Activated effector memory CD4-positive, alpha-beta T cell treated with Interleukin-2 at 50 U/mL for 16 hours (primary cell): Measurements from ENCODE around the gene SYT15.
"Not testable (repeated sequence)": the region's sequence is repeated elsewhere in the genome, so short reads cannot be mapped to it uniquely, and the experiment has no call there.

Source experiments
- DNase-seq: peaks from one replicate; pipeline ENCODE4 v3.0.0-alpha.2; 2020

Gene SYT15

DNA sequence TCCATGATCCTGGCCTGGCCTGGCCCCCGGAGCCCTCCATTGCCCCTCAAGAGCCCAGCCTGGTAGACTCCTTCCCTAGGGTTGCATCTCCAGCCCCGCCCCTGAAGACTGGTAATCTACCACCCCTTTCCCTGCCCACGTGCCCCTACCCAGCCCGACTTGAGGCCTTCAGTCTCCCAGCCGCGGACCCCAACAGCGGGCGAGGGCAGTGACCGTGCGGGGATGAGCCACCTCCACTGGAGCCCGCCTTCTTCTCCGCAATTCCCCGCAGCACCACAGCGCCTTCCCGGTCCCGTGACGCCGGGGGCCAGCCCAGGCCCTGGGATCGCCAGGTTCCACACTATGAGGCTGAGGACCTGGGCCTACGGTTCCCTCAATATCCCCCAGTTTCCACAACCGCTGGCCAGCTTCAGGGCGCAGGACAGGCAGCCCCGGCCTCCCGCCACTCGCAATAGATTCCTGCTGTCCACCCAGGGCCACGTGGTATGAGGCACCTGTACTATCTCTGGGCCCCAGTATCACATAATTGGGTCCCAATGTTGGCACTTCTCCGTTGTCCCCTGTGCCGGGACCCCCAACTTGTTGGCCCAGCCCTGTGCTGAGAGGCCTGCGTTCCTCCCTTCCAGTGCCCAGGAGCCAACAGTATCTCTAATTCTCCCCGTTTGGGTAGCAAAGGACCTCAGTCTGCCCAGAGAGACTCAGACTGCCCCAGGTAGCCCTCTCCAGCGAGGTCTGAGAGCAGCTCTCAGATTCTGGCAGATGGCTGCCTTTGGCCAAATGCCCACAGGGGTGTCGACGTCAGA, 21.4 kb upstream of the SYT15 start:
- no peak for DNase-seq

DNA sequence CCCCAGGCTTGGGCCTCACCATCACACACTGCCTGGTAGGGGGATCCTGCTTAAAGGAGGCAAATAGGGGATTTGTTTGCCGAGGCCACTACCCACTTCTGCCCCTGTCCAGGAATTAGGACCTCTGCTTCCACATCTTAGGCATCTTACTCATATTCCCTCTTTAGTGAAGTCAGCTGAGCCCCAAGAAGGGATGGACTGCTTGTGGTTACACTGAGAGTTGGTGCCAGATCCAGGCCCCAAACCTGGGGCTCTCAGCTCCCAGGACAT, 20.9 kb upstream of the SYT15 start:
- no peak for DNase-seq

DNA sequence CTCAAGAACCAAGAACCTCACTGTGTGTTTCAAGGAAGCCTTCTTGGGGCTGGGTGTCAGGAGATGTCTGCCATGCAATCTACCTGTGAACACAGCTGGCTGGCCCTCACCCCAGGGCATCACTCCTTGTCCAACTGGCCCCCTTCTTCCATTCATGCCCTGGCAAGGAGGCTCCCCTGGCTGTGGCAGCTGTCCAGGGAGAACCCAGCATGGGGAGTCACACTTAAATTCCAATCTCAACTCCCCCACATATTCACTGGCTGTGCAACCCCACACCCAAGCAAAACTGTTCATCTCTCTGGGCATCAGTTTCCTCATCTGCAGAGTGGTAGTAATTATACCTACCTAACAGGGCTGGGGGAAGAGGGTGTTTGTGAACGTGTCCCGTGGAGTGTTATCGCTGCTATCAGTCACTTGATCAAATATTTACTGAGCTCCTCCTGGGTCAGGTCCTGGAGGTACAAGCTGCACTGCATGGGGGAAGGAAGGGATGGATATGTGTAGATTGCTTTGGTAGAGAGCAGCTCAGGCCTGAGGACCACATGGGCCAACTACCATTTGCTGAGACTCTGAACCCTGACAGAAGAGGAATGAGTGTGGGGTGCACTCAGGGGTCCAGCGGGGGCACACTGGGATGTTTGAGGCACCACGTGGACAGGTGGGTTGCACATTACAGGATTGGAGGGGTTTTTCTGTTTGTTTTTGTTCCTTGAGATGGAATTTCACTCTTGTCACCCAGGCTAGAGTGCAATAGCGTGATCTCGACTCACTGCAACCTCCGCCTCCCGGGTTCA, 20.3 kb upstream of the SYT15 start:
- no peak for DNase-seq

GRCh38 chr10:46559231-46559671, 19.7 kb upstream of the SYT15 start:
- no peak for DNase-seq

DNA sequence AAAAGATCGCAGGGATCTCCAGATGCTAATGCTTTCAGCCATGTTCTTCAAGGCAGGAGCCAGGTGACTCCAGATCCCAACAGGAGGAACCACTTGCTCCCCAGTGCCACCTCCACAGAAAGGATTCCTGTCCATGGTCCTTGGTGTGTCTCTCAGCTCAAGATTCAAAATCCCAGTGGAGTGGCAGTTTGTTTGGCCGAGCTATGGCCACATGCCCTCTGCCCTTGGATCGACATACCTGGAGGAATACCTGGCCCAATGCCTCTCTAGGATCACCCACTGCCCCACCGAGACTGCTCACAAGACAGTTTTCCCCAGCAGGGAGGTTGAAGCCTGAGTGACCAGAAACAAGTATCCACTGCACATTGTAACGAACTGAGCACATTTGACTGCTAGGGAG, 18.5 kb upstream of the SYT15 start:
- DNase-seq, result no peak

GRCh38 chr10:46560952-46561351, 18.0 kb upstream of the SYT15 start:
- no peak for DNase-seq

DNA sequence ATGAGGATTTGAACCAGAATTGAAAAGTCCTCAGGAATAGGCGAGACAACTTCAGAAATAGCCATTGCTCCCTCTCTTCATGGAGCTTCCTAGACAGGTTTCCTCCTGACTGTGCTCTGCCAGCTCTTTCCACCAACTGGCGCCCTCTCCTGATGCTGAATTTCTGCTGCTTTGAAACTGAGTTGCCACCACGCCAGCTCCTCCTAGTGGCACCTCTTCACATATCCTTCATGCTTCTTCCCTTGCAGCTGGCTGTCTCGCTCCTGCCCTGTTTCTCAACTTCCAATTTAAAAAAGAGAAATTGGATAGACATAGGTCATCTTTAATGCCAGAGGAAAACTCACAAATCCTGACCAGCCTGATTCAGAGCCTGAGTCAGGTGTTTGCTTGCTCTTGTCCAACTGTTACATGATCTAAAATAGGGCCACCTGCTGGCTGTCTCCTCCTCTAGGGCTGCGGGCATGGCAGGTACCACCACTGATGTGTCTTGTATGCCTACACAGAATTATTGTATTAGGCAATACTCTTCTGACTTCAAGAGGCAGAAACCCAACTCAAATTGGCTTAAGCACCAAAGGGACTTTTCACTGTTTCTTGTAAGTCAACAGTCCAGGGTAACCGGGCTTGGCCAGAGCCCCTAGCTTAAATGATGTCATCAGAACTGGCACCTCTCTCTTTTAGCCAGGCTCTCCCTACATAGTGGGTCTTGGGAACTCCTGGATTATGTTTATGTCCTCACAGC, 13.2 kb upstream of the SYT15 start:
- not testable (repeated sequence) for DNase-seq

DNA sequence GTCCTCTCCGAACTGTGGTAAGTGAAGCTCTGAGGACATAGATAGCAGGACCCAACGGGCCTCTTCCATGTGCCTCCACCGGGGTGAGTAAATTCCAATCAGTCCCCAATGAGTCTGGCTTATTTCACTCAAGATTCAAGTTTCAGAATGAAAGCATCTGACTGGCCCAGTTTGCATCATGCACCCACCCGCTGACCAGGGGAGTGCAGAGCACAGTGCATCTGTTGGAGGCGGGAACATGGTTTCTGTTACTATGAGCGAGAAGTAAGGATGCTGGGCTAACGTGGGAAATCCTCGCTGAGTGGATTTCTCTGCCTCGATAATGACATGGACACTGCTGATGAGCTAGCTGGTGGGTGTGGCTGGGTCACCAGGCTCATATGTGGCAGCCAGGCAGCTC, 11.8 kb upstream of the SYT15 start:
- not testable (repeated sequence) for DNase-seq

DNA sequence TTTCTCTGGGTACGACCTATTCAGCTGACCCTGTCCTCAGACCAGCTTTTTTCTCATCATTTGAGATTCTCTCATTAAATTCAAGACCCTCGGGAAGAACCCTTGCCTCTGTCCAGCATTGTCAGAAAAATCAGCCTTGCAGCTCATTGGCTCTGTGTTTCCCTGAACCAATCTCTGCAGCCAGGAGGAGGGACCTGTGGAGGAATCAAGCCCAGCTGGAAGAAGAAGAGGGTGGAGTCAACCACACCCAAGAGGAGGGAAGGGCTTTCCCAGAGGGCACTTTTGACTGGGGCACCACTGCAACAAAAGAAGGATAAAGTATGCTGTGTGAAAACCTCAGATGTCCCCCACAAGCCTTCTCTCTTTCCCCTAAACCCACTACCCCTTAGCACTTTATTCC, 8.3 kb upstream of the SYT15 start:
- not testable (repeated sequence) for DNase-seq

- DNase-seq, result not testable (repeated sequence)
Observed at GRCh38 chr10:46572765-46573164, 6.2 kb upstream of the SYT15 start.

- DNase-seq, result not testable (repeated sequence)
Observed at GRCh38 chr10:46573314-46573713, 5.6 kb upstream of the SYT15 start.

DNA sequence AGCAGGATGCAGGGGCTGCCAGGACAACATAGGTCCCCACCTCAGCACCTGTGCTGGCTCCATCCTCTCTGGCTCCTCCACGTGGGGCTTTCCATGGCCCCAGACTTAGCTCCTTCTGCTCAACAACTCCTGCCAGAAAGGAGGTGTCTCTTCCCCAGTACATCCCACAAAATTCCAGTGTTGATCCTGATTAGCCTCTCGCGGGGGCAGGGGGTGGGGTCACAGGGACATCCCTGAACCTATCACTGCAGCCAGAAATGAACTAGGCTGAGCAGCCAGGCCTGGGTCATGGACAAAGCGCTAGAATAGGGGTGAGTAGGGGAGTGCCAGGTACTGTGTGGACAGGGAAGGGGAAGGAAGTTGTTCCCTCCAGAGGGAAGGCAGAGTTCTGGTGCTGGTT, 5.0 kb upstream of the SYT15 start:
- DNase-seq, result not testable (repeated sequence)

DNA sequence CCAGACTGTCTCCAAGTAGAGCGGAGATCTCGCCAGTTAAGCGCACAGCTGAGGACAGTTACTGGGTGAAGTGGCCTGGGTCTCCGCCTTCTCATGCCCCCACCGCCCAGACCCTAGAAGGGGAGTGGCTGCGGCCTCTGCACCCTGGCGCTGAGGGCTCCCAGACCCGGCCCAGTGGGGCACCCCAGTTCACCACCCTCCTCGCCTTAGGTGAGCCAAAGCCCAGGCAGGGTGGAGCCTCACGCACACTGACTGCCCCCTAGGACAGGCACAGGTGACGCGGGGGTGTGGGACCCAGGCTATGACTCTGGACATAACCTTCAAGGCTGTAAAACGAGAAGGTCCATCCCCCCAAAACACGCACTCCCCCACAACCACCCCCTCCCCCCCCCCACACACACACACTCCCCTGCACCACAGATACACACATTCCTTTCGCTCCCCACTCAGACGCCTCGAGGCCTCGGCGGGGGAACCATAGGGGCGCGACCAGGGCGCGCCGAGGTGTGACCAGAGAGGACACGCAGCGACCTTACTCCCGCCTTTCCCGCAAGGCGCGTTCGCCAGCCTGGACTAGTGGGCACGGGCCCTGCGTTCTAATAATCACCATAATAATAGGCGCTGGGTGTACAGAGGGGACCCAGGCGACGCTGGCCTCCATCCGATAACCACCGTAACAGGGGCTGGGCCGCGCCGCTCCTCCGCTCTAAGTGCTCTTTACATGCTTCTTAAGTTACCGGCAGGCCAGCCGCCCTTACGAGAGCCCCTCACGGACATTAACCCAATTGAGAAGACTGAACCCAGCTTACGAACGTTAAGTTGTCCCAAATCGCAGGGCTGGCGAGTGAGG, 1.1 kb upstream of the SYT15 start:
- DNase-seq, result not testable (repeated sequence)

GRCh38 chr10:46579378-46579777, 450 bp downstream of the SYT15 start:
- not testable (repeated sequence) for DNase-seq

DNA sequence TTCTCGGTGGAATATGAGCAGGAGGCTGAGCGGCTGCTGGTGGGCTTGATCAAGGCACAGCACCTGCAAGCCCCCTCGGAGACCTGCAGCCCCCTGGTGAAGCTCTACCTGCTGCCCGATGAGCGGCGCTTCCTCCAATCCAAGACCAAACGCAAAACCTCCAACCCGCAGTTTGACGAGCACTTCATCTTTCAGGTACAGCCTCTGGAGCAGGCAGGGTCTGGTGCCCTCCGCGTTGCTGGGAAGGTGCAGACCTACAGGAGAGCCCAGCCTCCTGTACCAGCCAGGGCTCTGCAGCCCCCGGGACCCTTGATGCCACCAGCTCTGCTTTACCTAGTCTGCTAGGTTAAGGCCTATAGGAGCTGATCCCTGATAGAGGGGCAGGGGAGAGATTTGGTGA, 3.1 kb downstream of the SYT15 start:
- not testable (repeated sequence) for DNase-seq

DNA sequence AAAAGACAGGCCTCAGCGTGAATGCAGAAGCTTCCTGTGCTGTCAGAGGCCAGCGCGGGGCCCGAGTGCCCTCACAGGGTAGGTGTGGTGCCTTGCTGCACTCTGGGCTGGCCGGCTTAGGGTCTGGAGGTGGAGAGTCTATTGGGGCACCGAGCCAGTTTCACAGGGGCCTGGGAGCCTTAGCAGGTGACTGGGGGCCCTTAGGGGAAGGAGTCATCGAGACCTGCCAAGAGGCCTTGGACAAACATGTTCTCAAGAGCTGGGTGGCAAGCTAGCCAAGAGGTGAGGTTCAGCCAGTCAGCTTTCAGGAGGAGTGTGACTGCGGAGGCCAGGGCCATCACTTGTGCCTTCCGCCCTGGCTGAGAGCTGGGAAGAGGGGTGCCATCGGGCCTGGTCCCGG, 3.6 kb downstream of the SYT15 start:
- not testable (repeated sequence) for DNase-seq

DNA sequence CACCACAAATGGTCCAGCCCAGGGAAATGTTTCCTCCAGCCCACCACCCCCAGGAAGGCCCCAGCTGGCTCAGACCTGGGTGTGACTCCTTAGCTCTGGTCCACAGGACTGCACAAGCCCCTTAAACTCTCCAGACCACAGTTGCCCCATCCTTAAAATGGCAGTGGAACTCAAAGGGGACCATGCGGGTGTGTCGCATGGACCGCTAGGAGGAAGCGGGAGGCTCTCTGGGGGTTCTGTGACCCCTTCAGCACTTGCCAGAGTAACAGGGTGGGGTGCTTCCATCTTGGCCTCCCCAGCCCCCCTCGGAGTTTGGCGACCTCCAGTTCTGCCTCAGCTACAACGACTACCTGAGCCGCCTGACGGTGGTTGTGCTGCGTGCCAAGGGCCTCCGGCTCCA, 5.3 kb downstream of the SYT15 start:
- not testable (repeated sequence) for DNase-seq

- DNase-seq, result not testable (repeated sequence)
Observed at GRCh38 chr10:46585246-46585645, 6.3 kb downstream of the SYT15 start.

DNA sequence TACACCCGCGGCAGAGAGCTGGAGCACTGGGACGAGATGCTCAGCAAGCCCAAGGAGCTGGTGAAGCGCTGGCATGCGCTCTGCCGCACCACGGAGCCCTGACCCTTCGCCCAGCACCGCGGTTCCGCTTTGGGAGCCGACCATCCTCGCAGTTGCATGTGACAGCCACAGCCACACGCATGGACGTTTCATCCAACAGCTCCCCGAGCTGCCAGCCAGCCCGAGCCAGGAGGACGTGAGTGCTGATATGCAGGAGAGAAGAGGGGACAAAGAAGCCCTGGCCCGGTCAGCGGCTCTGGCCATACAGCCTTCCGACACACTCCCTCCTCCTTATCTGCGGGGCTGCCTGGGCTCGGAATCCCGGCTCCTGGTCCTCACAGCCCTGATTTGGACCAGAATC, 8.6 kb downstream of the SYT15 start:
- not testable (repeated sequence) for DNase-seq

GRCh38 chr10:46588221-46588620, 9.3 kb downstream of the SYT15 start:
- not testable (repeated sequence) for DNase-seq

DNA sequence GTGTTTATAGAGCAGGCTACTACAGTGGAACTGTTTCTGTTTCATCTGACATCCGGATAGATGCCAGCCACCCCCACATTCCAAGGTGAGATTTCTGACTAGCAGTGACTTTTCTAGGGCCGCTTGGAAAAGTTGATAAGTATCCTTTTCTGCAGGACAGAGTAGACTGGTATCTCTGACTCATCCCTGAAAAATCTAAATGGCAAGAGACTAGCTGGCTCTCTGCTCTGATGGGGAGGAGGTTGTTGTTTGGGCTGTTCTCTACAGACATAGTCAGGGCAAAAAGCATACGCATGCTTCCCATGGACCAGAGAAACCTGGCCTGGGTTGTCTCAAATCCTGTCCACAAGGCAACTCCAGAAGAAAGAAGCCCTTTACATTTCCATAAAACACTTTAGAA, 10.7 kb downstream of the SYT15 start:
- DNase-seq, result not testable (repeated sequence)

DNA sequence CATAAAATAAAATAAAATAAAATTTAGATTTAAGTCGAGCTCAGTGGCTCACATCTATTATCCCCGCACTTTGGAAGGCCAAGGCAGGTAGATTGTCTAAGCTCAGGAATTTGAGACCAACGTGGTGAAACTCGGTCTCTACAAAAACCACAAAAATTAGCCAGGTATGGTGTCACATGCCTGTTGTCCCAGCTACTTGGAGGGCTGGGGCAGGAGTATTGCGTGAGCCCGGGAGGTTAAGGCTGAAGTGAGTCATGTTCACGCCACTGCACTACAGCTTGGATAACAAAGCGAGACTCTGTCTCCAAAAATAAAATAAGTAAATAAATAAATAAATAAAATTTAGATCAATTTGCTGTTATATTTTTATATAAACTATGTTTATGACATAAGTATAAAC, 12.1 kb downstream of the SYT15 start:
- DNase-seq, result not testable (repeated sequence)

DNA sequence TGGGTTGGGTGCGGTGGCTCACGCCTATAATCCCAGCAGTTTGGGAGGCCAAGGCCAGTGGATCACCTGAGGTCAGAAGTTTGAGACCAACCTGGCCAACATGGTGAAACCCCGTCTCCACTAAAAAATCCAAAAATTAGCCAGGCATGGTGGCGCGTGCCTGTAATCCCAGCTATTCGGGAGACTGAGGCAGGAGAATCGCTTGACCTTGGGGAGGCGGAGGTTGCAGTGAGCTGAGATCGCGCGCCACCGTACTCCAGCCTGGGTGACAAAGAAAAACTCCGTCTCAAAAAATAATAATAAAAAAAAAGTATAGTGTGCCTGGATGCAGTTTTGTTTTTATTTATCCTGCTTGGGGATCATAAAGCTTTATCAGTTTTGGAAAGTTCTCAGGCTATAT, 14.4 kb downstream of the SYT15 start:
- DNase-seq, result not testable (repeated sequence)
